NCI-H2227 (cell line): ENCODE results near the gene TPRG1L.

Experiments
- DNase-seq: peaks from one replicate; lab custom pipeline; 2025; ENCODE audit not compliant: unreplicated experiment; lab: John Stamatoyannopoulos, UW

The TPRG1L gene

GRCh38 chr1:3660704-3661103 is 35.9 kb downstream of the TPRG1L start:
- no peak for DNase-seq

- no peak for DNase-seq
These were observed 36.8 kb downstream of the TPRG1L start for GRCh38 chr1:3661631-3662030.

GRCh38 chr1:3662080-3662671 is 37.4 kb downstream of the TPRG1L start:
- DNase-seq: no peak

GRCh38 chr1:3663999-3664699 is 39.3 kb downstream of the TPRG1L start:
- no peak for DNase-seq

GRCh38 chr1:3664700-3665375 is 40.0 kb downstream of the TPRG1L start:
- no peak for DNase-seq

- DNase-seq: no peak
These were observed 43.3 kb downstream of the TPRG1L start for GRCh38 chr1:3668148-3668547.

- DNase-seq: peak; percentile 49
These were observed 43.9 kb downstream of the TPRG1L start for GRCh38 chr1:3668585-3669300.

GRCh38 chr1:3669421-3669821 is 44.6 kb downstream of the TPRG1L start:
- DNase-seq: no peak

GRCh38 chr1:3669971-3670431 is 45.2 kb downstream of the TPRG1L start:
- no peak for DNase-seq

GRCh38 chr1:3670823-3671265 is 46.0 kb downstream of the TPRG1L start:
- no peak for DNase-seq

GRCh38 chr1:3671371-3672180 is 46.8 kb downstream of the TPRG1L start:
- no peak for DNase-seq

- DNase-seq: no peak
These were observed 47.6 kb downstream of the TPRG1L start for GRCh38 chr1:3672231-3672970.

GRCh38 chr1:3672971-3673361 is 48.2 kb downstream of the TPRG1L start:
- no peak for DNase-seq

- no peak for DNase-seq
These were observed 48.7 kb downstream of the TPRG1L start for GRCh38 chr1:3673381-3674099.

- DNase-seq: no peak
These were observed 49.6 kb downstream of the TPRG1L start for GRCh38 chr1:3674100-3675094.

GRCh38 chr1:3675436-3675835 is 50.6 kb downstream of the TPRG1L start:
- no peak for DNase-seq

- no peak for DNase-seq
These were observed 52.0 kb downstream of the TPRG1L start for GRCh38 chr1:3676581-3677470.
